GM12878 (cell line): ENCODE measurements around the gene KDM6A. TPM values are rescaled to one million over a fixed set of nuclear protein-coding genes. Genes with fewer than 3 reads are reported as not detected.

ENCODE experiments used
- ATAC-seq: fragments of 200-7000 bp; cut with Tn5 transposase; 3 replicates; pipeline ENCODE4 v1.9.1; 2020; ENCODE audit warnings: mild to moderate bottlenecking, moderate library complexity
- BruUV-seq: library from RNA; stranded (reverse); fragments of 400-500 nt; replicated peaks from 2 replicates; lab custom pipeline; 2021; lab: Mats Ljungman, UMichigan
- CTCF ChIA-PET: fragments of 300-600 bp; sonication (Branson Sonifier 250); formaldehyde crosslinking; extraction: SDS; loops from one replicate; lab custom pipeline; 2021; ENCODE audit warnings: inconsistent platforms; lab: Yijun Ruan, JAX
- POLR2A ChIA-PET: fragments of 350-600 bp; formaldehyde crosslinking; extraction: SDS; loops from one replicate; lab custom pipeline; 2021; ENCODE audit warnings: inconsistent platforms; lab: Charles Lee
- RAD21 ChIA-PET: fragments of 300-600 bp; sonication (Branson Sonifier 250); formaldehyde crosslinking; loops from one replicate; lab custom pipeline; 2023; ENCODE audit warnings: antibody characterized with exemption; ENCODE audit not compliant: unreplicated experiment; lab: Charles Lee
- SMC1A ChIA-PET: fragments of 300-600 bp; sonication (Branson Sonifier 250); formaldehyde crosslinking; loops from one replicate; lab custom pipeline; 2023; ENCODE audit not compliant: unreplicated experiment, uncharacterized antibody; lab: Charles Lee
- DNase-seq: peaks from one replicate; pipeline ENCODE4 v3.0.0-alpha.2; 2011; ENCODE audit warnings: low read depth, low spot score
- FAIRE-seq: peaks from 3 replicates; lab custom pipeline; 2011; peaks lifted over from hg19 to GRCh38; lab: Jason Lieb, UNC
- H2AFZ ChIP-seq: 2 replicates; pipeline ENCODE4 v1.6.0; 2011; ENCODE audit warnings: low read depth, low read length, control low read depth; ENCODE audit not compliant: control insufficient read depth
- H3K27ac ChIP-seq: 2 replicates; pipeline ENCODE4 v1.5.1; 2011; ENCODE audit warnings: control low read depth; ENCODE audit not compliant: control insufficient read depth, insufficient read depth
- H3K27me3 ChIP-seq, 2 experiments: replicated peaks in 1 of 2; 2 replicates each; pipeline versions ENCODE4 v1.6.0 to v1.6.1; 2011; ENCODE audit warnings: low read length in 1 of 2; ENCODE audit not compliant: control insufficient read depth in 2 of 2, insufficient read depth in 2 of 2
- H3K36me3 ChIP-seq, 2 experiments: 2 replicates each; pipeline ENCODE4 v1.5.1; 2011; ENCODE audit warnings: low read length in 1 of 2; ENCODE audit not compliant: control insufficient read depth in 2 of 2, insufficient read depth in 2 of 2
- H3K4me1 ChIP-seq: 2 replicates; pipeline ENCODE4 v1.6.1; 2011; ENCODE audit warnings: mild to moderate bottlenecking, low read length, moderate library complexity, mixed read lengths; ENCODE audit not compliant: control insufficient read depth, insufficient read depth
- H3K4me2 ChIP-seq: 2 replicates; pipeline ENCODE4 v1.6.0; 2011; ENCODE audit warnings: control low read depth; ENCODE audit not compliant: control insufficient read depth, insufficient read depth
- H3K4me3 ChIP-seq: fragments of 200-600 bp; sonication (generic); 2 replicates; pipeline ENCODE4 v1.5.1; 2016
- H3K79me2 ChIP-seq: 2 replicates; pipeline ENCODE4 v1.6.0; 2011; ENCODE audit warnings: low read length; ENCODE audit not compliant: control insufficient read depth, insufficient read depth
- H3K9ac ChIP-seq: 2 replicates; pipeline ENCODE4 v1.8.0; 2011; ENCODE audit warnings: low read length, control low read depth, mixed read lengths; ENCODE audit not compliant: control insufficient read depth, insufficient read depth
- H3K9me3 ChIP-seq: replicated peaks from 3 replicates; pipeline ENCODE4 v1.5.1; 2011; ENCODE audit warnings: mild to moderate bottlenecking, low read length; ENCODE audit not compliant: control insufficient read depth, insufficient read depth
- H4K20me1 ChIP-seq: 2 replicates; pipeline ENCODE4 v1.6.0; 2011; ENCODE audit not compliant: control insufficient read depth, insufficient read depth
- ASH2L ChIP-seq: fragments of 300-600, 200-600 bp; sonication (generic); IDR thresholded peaks from 2 replicates; pipeline ENCODE4 v1.6.1; 2017; ENCODE audit warnings: low read depth, mild to moderate bottlenecking, borderline replicate concordance
- BHLHE40 ChIP-seq, 2 experiments: fragments of 450-650 bp in 1 of 2; IDR thresholded peaks; 2 replicates each; pipeline ENCODE4 v1.6.1; 2011 to 2017; ENCODE audit warnings: low read depth in 2 of 2, borderline replicate concordance in 1 of 2, improper control_type of control experiment in 1 of 2, low read length in 1 of 2, mild to moderate bottlenecking in 1 of 2
- BMI1 ChIP-seq: fragments of 450-650 bp; IDR thresholded peaks from 2 replicates; pipeline ENCODE4 v1.6.1; 2016; ENCODE audit warnings: mild to moderate bottlenecking, moderate library complexity, borderline replicate concordance
- EGR1 ChIP-seq, 2 experiments: IDR thresholded peaks; 1 replicate in 1 of 2; 2 replicates in 1 of 2; pipeline ENCODE4 v1.6.1; 2011 to 2012; ENCODE audit warnings: low read depth in 2 of 2, low read length in 2 of 2, borderline replicate concordance in 1 of 2, mild to moderate bottlenecking in 1 of 2, moderate library complexity in 1 of 2
- MAX ChIP-seq: IDR thresholded peaks from 2 replicates; pipeline ENCODE4 v1.6.1; 2012; ENCODE audit warnings: low read depth, low read length, improper control_type of control experiment
- PML ChIP-seq: IDR thresholded peaks from 2 replicates; pipeline ENCODE4 v1.6.1; 2012; ENCODE audit warnings: low read length, inconsistent platforms
- YY1 ChIP-seq: IDR thresholded peaks from 2 replicates; pipeline ENCODE4 v1.6.1; 2011; ENCODE audit warnings: low read depth, mild to moderate bottlenecking, low read length
- WGBS: methylation state at CpG from one replicate; pipeline ENCODE4 v1.1.6; 2016; ENCODE audit warnings: low lambda C conversion rate; ENCODE audit not compliant: insufficient replicate concordance, insufficient coverage; ENCODE audit errors: missing lambda C conversion rate; 5-methylcytosine and 5-hydroxymethylcytosine counted together
- in situ Hi-C: fragments of 300-500 bp; cut with MboI; formaldehyde crosslinking; loops from 9 replicates; pipeline ENCODE4 v1.14.3; 2018; ENCODE audit warnings: mixed read lengths
- intact Hi-C: fragments of 100-400 bp; cut with micrococcal nuclease; formaldehyde crosslinking; loops from one replicate; pipeline ENCODE4 v1.14.2; 2022; ENCODE audit not compliant: unreplicated experiment
- polyA plus RNA-seq, 11 experiments: library from polyadenylated mRNA; depleted of rRNA in 4 of 11; unstranded in 6 of 11; stranded (reverse) in 5 of 11; fragments of >200 nt; fragmentation: Nextera tagmentation in 4 of 11; fragmentation: Illumina TruSeq in 1 of 11; extraction: Ambion mirVana in 4 of 11; extraction: Trizol in 1 of 11; gene quantifications; 1 replicate in 1 of 11; 2 replicates in 10 of 11; pipeline versions ENCODE4 v1.2.1 to v1.2.3, GENCODE V29; 2011 to 2016; ENCODE audit warnings: inconsistent platforms in 2 of 11, missing spikeins in 2 of 11, low read depth in 1 of 11
- total RNA-seq, 4 experiments: library from RNA; depleted of rRNA in 3 of 4; stranded (reverse); fragments of >200 nt in 3 of 4; fragmentation: Illumina TruSeq in 1 of 4; extraction: Trizol in 1 of 4; gene quantifications; 2 replicates each; pipeline versions ENCODE4 v1.2.1 to v1.2.3, GENCODE V29; 2013 to 2021
- TF ChIP-seq, protein P1 (sequence below): IDR thresholded peaks from 2 replicates; pipeline ENCODE4 v1.6.1; 2011; ENCODE audit warnings: low read depth, mild to moderate bottlenecking, low read length, moderate library complexity, borderline replicate concordance; ENCODE audit errors: extremely low read depth

The KDM6A gene
- total and polyA plus RNA-seq, 10 of the 15 experiments (the other 5 are each of a cell fraction or from before 2014, with no cell fraction given) = 7.9 to 29.0 (median 20.4) TPM

DNA sequence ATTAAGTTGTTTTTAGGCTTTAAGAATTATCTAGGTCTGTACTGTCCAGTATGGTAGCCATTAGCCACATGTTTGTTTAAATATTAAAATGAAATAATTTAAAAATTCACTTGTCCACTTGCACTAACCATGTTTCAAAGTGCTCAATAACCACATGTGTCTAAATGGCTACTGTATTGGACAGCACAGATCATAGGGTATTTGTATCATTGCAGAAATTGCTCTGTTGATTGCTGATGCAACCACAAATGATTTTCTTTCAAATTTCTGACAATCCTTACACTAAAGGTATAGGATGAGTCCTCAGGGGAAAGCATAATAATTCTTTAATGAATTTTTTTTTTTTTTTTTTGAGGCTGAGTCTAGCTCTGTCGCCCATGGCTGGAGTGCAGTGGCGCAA is 84.9 kb downstream of the KDM6A start (continued):
- TF ChIP-seq, protein P1, sequence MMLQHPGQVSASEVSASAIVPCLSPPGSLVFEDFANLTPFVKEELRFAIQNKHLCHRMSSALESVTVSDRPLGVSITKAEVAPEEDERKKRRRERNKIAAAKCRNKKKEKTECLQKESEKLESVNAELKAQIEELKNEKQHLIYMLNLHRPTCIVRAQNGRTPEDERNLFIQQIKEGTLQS = no peak
- TF ChIP-seq YY1 (no peak), MAX (no peak), PML (no peak), BMI1 (no peak), BHLHE40 (IDR thresholded peaks at IDR 0.05; ENCODE audit: borderline replicate concordance in 1 of 2, low read depth in 2 of 2, low read length in 1 of 2) (no peak)

GRCh38 chrX:44958480-44958879 is 85.5 kb downstream of the KDM6A start:
- H3K4me1 ChIP-seq = no peaks in the 10 kb centered on the region
- FAIRE-seq = no peak
- H3K27me3 ChIP-seq = no peaks in the 10 kb centered on the region
- no TSS peak for BruUV-seq
- no peak for ATAC-seq
- no peak overlapping the region for H3K9ac ChIP-seq
- ChIA-PET CTCF (no interaction called here), RAD21 (no interaction called here), SMC1A (no interaction called here), POLR2A (interaction anchor here (0.7 kb wide), 1 partner anchor 68 kb away, joined by 5 read pairs; no protein-coding TSS in a partner anchor)
- H3K36me3 ChIP-seq = no peaks in the 10 kb centered on the region; a peak in 2 of 4 replicates
- H2AFZ ChIP-seq = no peak overlapping the region
- H3K4me3 ChIP-seq = no peak overlapping the region
- TF ChIP-seq ASH2L = no peak
- no peak for TF ChIP-seq EGR1 (IDR thresholded peaks at IDR 0.05; ENCODE audit: borderline replicate concordance in 1 of 2, low read depth in 2 of 2, low read length in 2 of 2)
- 100% methylated on average over 1 of the region's 1 CpG for WGBS
- no peak overlapping the region for H3K27ac ChIP-seq
- in situ Hi-C loops (no loop called here), intact Hi-C loops (no loop called here)
- no peaks in the 10 kb centered on the region for H3K9me3 ChIP-seq
- peaks cover 54% of the 10 kb centered on the region for H3K79me2 ChIP-seq
- no peak for DNase-seq
- no peaks in the 10 kb centered on the region for H4K20me1 ChIP-seq
- H3K4me2 ChIP-seq = no peak overlapping the region
